ENCODE data around the gene MTHFD1. TPM values are rescaled to one million over a fixed set of nuclear protein-coding genes. Genes with fewer than 3 reads are reported as not detected.
"Not testable (repeated sequence)": the region's sequence is repeated elsewhere in the genome, so short reads cannot be mapped to it uniquely, and the experiment has no call there.

The MTHFD1 gene
- total RNA-seq, 1 donor from 2014 or later, result 161 TPM

- TF ChIP-seq CTCF (conservative IDR thresholded peaks at IDR 0.05), result no peak
- Mint-ChIP-seq H3K27me3 (ENCODE audit: low read depth) (peaks cover 4% of the 10 kb centered on the region), H3K9me3 (no peaks in the 10 kb centered on the region), H3K36me3 (ENCODE audit: low read depth) (peaks cover 11% of the 10 kb centered on the region), H3K4me3 (peak overlapping the region; percentile 94), H3K27ac (ENCODE audit: unreplicated experiment) (peak overlapping the region; percentile 98), H3K4me1 (peaks cover 37% of the 10 kb centered on the region)
- peak; percentile 23 for DNase-seq (ENCODE audit: low read depth, low spot score)
These were observed 556 bp downstream of the MTHFD1 start for GRCh38 chr14:64388533-64389285.

GRCh38 chr14:64391113-64391725 lies 3.1 kb downstream of the MTHFD1 start:
- Mint-ChIP-seq H3K27ac (ENCODE audit: unreplicated experiment) (no peak overlapping the region), H3K9me3 (no peaks in the 10 kb centered on the region), H3K36me3 (ENCODE audit: low read depth) (peaks cover 11% of the 10 kb centered on the region), H3K27me3 (ENCODE audit: low read depth) (peaks cover 4% of the 10 kb centered on the region), H3K4me1 (peaks cover 42% of the 10 kb centered on the region), H3K4me3 (peak overlapping the region; percentile 28)
- no peak for TF ChIP-seq CTCF (conservative IDR thresholded peaks at IDR 0.05)
- DNase-seq (ENCODE audit: low read depth, low spot score), result no peak

GRCh38 chr14:64391986-64392385 lies 3.8 kb downstream of the MTHFD1 start:
- H3K4me1 Mint-ChIP-seq, result peaks cover 42% of the 10 kb centered on the region
- peaks cover 11% of the 10 kb centered on the region for H3K36me3 Mint-ChIP-seq (ENCODE audit: low read depth)

GRCh38 chr14:64393189-64393726 lies 5.1 kb downstream of the MTHFD1 start:
- Mint-ChIP-seq H3K36me3 (ENCODE audit: low read depth) (peaks cover 11% of the 10 kb centered on the region), H3K4me1 (peaks cover 32% of the 10 kb centered on the region)
- not testable (repeated sequence) for H3K27me3 Mint-ChIP-seq (ENCODE audit: low read depth); DNase-seq (ENCODE audit: low read depth, low spot score); H3K27ac Mint-ChIP-seq (ENCODE audit: unreplicated experiment); H3K4me3 Mint-ChIP-seq; H3K9me3 Mint-ChIP-seq

More at GRCh38 chr14:64391986-64392385, 3.8 kb downstream of the MTHFD1 start:
- peaks cover 4% of the 10 kb centered on the region for H3K27me3 Mint-ChIP-seq (ENCODE audit: low read depth)
- DNase-seq (ENCODE audit: low read depth, low spot score), result no peak
- H3K4me3 Mint-ChIP-seq, result no peak overlapping the region
- H3K27ac Mint-ChIP-seq (ENCODE audit: unreplicated experiment), result no peak overlapping the region
- no peak for TF ChIP-seq CTCF (conservative IDR thresholded peaks at IDR 0.05)
- no peaks in the 10 kb centered on the region for H3K9me3 Mint-ChIP-seq

GRCh38 chr14:64394423-64394822 lies 6.3 kb downstream of the MTHFD1 start:
- Mint-ChIP-seq H3K27me3 (ENCODE audit: low read depth) (no peaks in the 10 kb centered on the region), H3K4me3 (no peak overlapping the region), H3K36me3 (ENCODE audit: low read depth) (peaks cover 11% of the 10 kb centered on the region), H3K9me3 (no peaks in the 10 kb centered on the region), H3K27ac (ENCODE audit: unreplicated experiment) (no peak overlapping the region), H3K4me1 (peaks cover 26% of the 10 kb centered on the region)
- TF ChIP-seq CTCF (conservative IDR thresholded peaks at IDR 0.05), result no peak
- no peak for DNase-seq (ENCODE audit: low read depth, low spot score)
